ENCODE measurements around the gene DNAH7.

The DNAH7 gene

GRCh38 chr2:195848119-195848899, 220.3 kb downstream of the DNAH7 start:
- H3K27ac ChIP-seq (ENCODE audit: low read depth in 2 of 2, low read length in 2 of 2), result no peak overlapping the region
- H3K4me1 ChIP-seq (ENCODE audit: control insufficient read depth in 2 of 2, insufficient read depth in 2 of 2, low read length in 2 of 2), result no peaks in the 10 kb centered on the region
- H3K4me3 ChIP-seq (ENCODE audit: low read length in 2 of 2), result no peak overlapping the region
- no peaks in the 10 kb centered on the region for H3K27me3 ChIP-seq (ENCODE audit: control insufficient read depth in 2 of 2, insufficient read depth in 2 of 2, low read length in 2 of 2)
- H3K36me3 ChIP-seq (ENCODE audit: control insufficient read depth in 2 of 2, insufficient read depth in 2 of 2, low read length in 2 of 2), result no peaks in the 10 kb centered on the region
- no peaks in the 10 kb centered on the region for H3K9me3 ChIP-seq (ENCODE audit: control insufficient read depth in 2 of 2, low read length in 2 of 2)
- H3K9ac ChIP-seq (ENCODE audit: low read depth in 1 of 2, low read length in 2 of 2), result no peak overlapping the region

- Histone ChIP-seq H3K27ac (ENCODE audit: low read depth in 2 of 2, low read length in 2 of 2) (no peak overlapping the region), H3K27me3 (ENCODE audit: control insufficient read depth in 2 of 2, insufficient read depth in 2 of 2, low read length in 2 of 2) (no peaks in the 10 kb centered on the region), H3K36me3 (ENCODE audit: control insufficient read depth in 2 of 2, insufficient read depth in 2 of 2, low read length in 2 of 2) (no peaks in the 10 kb centered on the region), H3K9me3 (ENCODE audit: control insufficient read depth in 2 of 2, low read length in 2 of 2) (no peaks in the 10 kb centered on the region), H3K4me3 (ENCODE audit: low read length in 2 of 2) (no peak overlapping the region), H3K9ac (ENCODE audit: low read depth in 1 of 2, low read length in 2 of 2) (no peak overlapping the region), H3K4me1 (ENCODE audit: control insufficient read depth in 2 of 2, insufficient read depth in 2 of 2, low read length in 2 of 2) (no peaks in the 10 kb centered on the region)
Measured at GRCh38 chr2:195842932-195843331, 225.7 kb downstream of the DNAH7 start.

- no peaks in the 10 kb centered on the region for H3K4me1 ChIP-seq (ENCODE audit: control insufficient read depth in 2 of 2, insufficient read depth in 2 of 2, low read length in 2 of 2)
- no peaks in the 10 kb centered on the region for H3K36me3 ChIP-seq (ENCODE audit: control insufficient read depth in 2 of 2, insufficient read depth in 2 of 2, low read length in 2 of 2)
- no peak overlapping the region for H3K27ac ChIP-seq (ENCODE audit: low read depth in 2 of 2, low read length in 2 of 2)
- no peaks in the 10 kb centered on the region for H3K27me3 ChIP-seq (ENCODE audit: control insufficient read depth in 2 of 2, insufficient read depth in 2 of 2, low read length in 2 of 2)
- no peak overlapping the region for H3K4me3 ChIP-seq (ENCODE audit: low read length in 2 of 2)
- H3K9me3 ChIP-seq (ENCODE audit: control insufficient read depth in 2 of 2, low read length in 2 of 2), result no peaks in the 10 kb centered on the region
- H3K9ac ChIP-seq (ENCODE audit: low read depth in 1 of 2, low read length in 2 of 2), result no peak overlapping the region
Measured at GRCh38 chr2:195838002-195838401, 230.6 kb downstream of the DNAH7 start.

GRCh38 chr2:195836002-195836401, 232.6 kb downstream of the DNAH7 start:
- Histone ChIP-seq H3K4me1 (ENCODE audit: control insufficient read depth in 2 of 2, insufficient read depth in 2 of 2, low read length in 2 of 2) (no peaks in the 10 kb centered on the region), H3K36me3 (ENCODE audit: control insufficient read depth in 2 of 2, insufficient read depth in 2 of 2, low read length in 2 of 2) (no peaks in the 10 kb centered on the region), H3K27me3 (ENCODE audit: control insufficient read depth in 2 of 2, insufficient read depth in 2 of 2, low read length in 2 of 2) (no peaks in the 10 kb centered on the region), H3K9me3 (ENCODE audit: control insufficient read depth in 2 of 2, low read length in 2 of 2) (no peaks in the 10 kb centered on the region), H3K4me3 (ENCODE audit: low read length in 2 of 2) (no peak overlapping the region), H3K27ac (ENCODE audit: low read depth in 2 of 2, low read length in 2 of 2) (no peak overlapping the region), H3K9ac (ENCODE audit: low read depth in 1 of 2, low read length in 2 of 2) (no peak overlapping the region)

- no peaks in the 10 kb centered on the region for H3K36me3 ChIP-seq (ENCODE audit: control insufficient read depth in 2 of 2, insufficient read depth in 2 of 2, low read length in 2 of 2)
- H3K27ac ChIP-seq (ENCODE audit: low read depth in 2 of 2, low read length in 2 of 2), result no peak overlapping the region
- H3K27me3 ChIP-seq (ENCODE audit: control insufficient read depth in 2 of 2, insufficient read depth in 2 of 2, low read length in 2 of 2), result no peaks in the 10 kb centered on the region
- H3K9ac ChIP-seq (ENCODE audit: low read depth in 1 of 2, low read length in 2 of 2), result no peak overlapping the region
- H3K9me3 ChIP-seq (ENCODE audit: control insufficient read depth in 2 of 2, low read length in 2 of 2), result no peaks in the 10 kb centered on the region
- H3K4me1 ChIP-seq (ENCODE audit: control insufficient read depth in 2 of 2, insufficient read depth in 2 of 2, low read length in 2 of 2), result no peaks in the 10 kb centered on the region
- no peak overlapping the region for H3K4me3 ChIP-seq (ENCODE audit: low read length in 2 of 2)
Measured at GRCh38 chr2:195834836-195835235, 233.8 kb downstream of the DNAH7 start.

- Histone ChIP-seq H3K4me3 (ENCODE audit: low read length in 2 of 2) (no peak overlapping the region), H3K4me1 (ENCODE audit: control insufficient read depth in 2 of 2, insufficient read depth in 2 of 2, low read length in 2 of 2) (no peaks in the 10 kb centered on the region), H3K9ac (ENCODE audit: low read depth in 1 of 2, low read length in 2 of 2) (no peak overlapping the region), H3K27ac (ENCODE audit: low read depth in 2 of 2, low read length in 2 of 2) (no peak overlapping the region), H3K36me3 (ENCODE audit: control insufficient read depth in 2 of 2, insufficient read depth in 2 of 2, low read length in 2 of 2) (no peaks in the 10 kb centered on the region), H3K9me3 (ENCODE audit: control insufficient read depth in 2 of 2, low read length in 2 of 2) (no peaks in the 10 kb centered on the region), H3K27me3 (ENCODE audit: control insufficient read depth in 2 of 2, insufficient read depth in 2 of 2, low read length in 2 of 2) (no peaks in the 10 kb centered on the region)
Measured at GRCh38 chr2:195830968-195831950, 237.4 kb downstream of the DNAH7 start.

- H3K4me1 ChIP-seq (ENCODE audit: control insufficient read depth in 2 of 2, insufficient read depth in 2 of 2, low read length in 2 of 2), result no peaks in the 10 kb centered on the region
- no peaks in the 10 kb centered on the region for H3K36me3 ChIP-seq (ENCODE audit: control insufficient read depth in 2 of 2, insufficient read depth in 2 of 2, low read length in 2 of 2)
- H3K27ac ChIP-seq (ENCODE audit: low read depth in 2 of 2, low read length in 2 of 2), result no peak overlapping the region
- H3K27me3 ChIP-seq (ENCODE audit: control insufficient read depth in 2 of 2, insufficient read depth in 2 of 2, low read length in 2 of 2), result no peaks in the 10 kb centered on the region
- no peak overlapping the region for H3K4me3 ChIP-seq (ENCODE audit: low read length in 2 of 2)
- H3K9me3 ChIP-seq (ENCODE audit: control insufficient read depth in 2 of 2, low read length in 2 of 2), result no peaks in the 10 kb centered on the region
- no peak overlapping the region for H3K9ac ChIP-seq (ENCODE audit: low read depth in 1 of 2, low read length in 2 of 2)
Measured at GRCh38 chr2:195824478-195824877, 244.2 kb downstream of the DNAH7 start.

GRCh38 chr2:195823206-195823605, 245.4 kb downstream of the DNAH7 start:
- Histone ChIP-seq H3K9me3 (ENCODE audit: control insufficient read depth in 2 of 2, low read length in 2 of 2) (no peaks in the 10 kb centered on the region), H3K4me3 (ENCODE audit: low read length in 2 of 2) (no peak overlapping the region), H3K4me1 (ENCODE audit: control insufficient read depth in 2 of 2, insufficient read depth in 2 of 2, low read length in 2 of 2) (peaks cover 0 to 4% of the 10 kb centered on the region in 2 donors), H3K27ac (ENCODE audit: low read depth in 2 of 2, low read length in 2 of 2) (no peak overlapping the region), H3K9ac (ENCODE audit: low read depth in 1 of 2, low read length in 2 of 2) (no peak overlapping the region), H3K36me3 (ENCODE audit: control insufficient read depth in 2 of 2, insufficient read depth in 2 of 2, low read length in 2 of 2) (no peaks in the 10 kb centered on the region), H3K27me3 (ENCODE audit: control insufficient read depth in 2 of 2, insufficient read depth in 2 of 2, low read length in 2 of 2) (no peaks in the 10 kb centered on the region)

GRCh38 chr2:195821566-195821932, 247.1 kb downstream of the DNAH7 start:
- Histone ChIP-seq H3K36me3 (ENCODE audit: control insufficient read depth in 2 of 2, insufficient read depth in 2 of 2, low read length in 2 of 2) (no peaks in the 10 kb centered on the region), H3K27ac (ENCODE audit: low read depth in 2 of 2, low read length in 2 of 2) (no peak overlapping the region), H3K9me3 (ENCODE audit: control insufficient read depth in 2 of 2, low read length in 2 of 2) (no peaks in the 10 kb centered on the region), H3K4me3 (ENCODE audit: low read length in 2 of 2) (no peak overlapping the region), H3K9ac (ENCODE audit: low read depth in 1 of 2, low read length in 2 of 2) (no peak overlapping the region), H3K27me3 (ENCODE audit: control insufficient read depth in 2 of 2, insufficient read depth in 2 of 2, low read length in 2 of 2) (no peaks in the 10 kb centered on the region), H3K4me1 (ENCODE audit: control insufficient read depth in 2 of 2, insufficient read depth in 2 of 2, low read length in 2 of 2) (peaks cover 0 to 6% of the 10 kb centered on the region in 2 donors)

- Histone ChIP-seq H3K9ac (ENCODE audit: low read depth in 1 of 2, low read length in 2 of 2) (no peak overlapping the region), H3K4me3 (ENCODE audit: low read length in 2 of 2) (no peak overlapping the region), H3K27me3 (ENCODE audit: control insufficient read depth in 2 of 2, insufficient read depth in 2 of 2, low read length in 2 of 2) (no peaks in the 10 kb centered on the region)
Measured at GRCh38 chr2:195820867-195821565, 247.6 kb downstream of the DNAH7 start.

More at GRCh38 chr2:195820867-195821565, 247.6 kb downstream of the DNAH7 start:
- Histone ChIP-seq H3K4me1 (ENCODE audit: control insufficient read depth in 2 of 2, insufficient read depth in 2 of 2, low read length in 2 of 2) (peaks cover 0 to 6% of the 10 kb centered on the region in 2 donors), H3K27ac (ENCODE audit: low read depth in 2 of 2, low read length in 2 of 2) (no peak overlapping the region), H3K36me3 (ENCODE audit: control insufficient read depth in 2 of 2, insufficient read depth in 2 of 2, low read length in 2 of 2) (no peaks in the 10 kb centered on the region), H3K9me3 (ENCODE audit: control insufficient read depth in 2 of 2, low read length in 2 of 2) (no peaks in the 10 kb centered on the region)
